Measurements from ENCODE around the gene IGSF23. TPM values are rescaled to one million over a fixed set of nuclear protein-coding genes. Genes with fewer than 3 reads are reported as not detected.

The IGSF23 gene
- total and polyA plus RNA-seq, 2 of the 13 experiments (the other 11 are each of a cell fraction or from before 2014, with no cell fraction given), result 2.3 to 8.8 TPM

DNA sequence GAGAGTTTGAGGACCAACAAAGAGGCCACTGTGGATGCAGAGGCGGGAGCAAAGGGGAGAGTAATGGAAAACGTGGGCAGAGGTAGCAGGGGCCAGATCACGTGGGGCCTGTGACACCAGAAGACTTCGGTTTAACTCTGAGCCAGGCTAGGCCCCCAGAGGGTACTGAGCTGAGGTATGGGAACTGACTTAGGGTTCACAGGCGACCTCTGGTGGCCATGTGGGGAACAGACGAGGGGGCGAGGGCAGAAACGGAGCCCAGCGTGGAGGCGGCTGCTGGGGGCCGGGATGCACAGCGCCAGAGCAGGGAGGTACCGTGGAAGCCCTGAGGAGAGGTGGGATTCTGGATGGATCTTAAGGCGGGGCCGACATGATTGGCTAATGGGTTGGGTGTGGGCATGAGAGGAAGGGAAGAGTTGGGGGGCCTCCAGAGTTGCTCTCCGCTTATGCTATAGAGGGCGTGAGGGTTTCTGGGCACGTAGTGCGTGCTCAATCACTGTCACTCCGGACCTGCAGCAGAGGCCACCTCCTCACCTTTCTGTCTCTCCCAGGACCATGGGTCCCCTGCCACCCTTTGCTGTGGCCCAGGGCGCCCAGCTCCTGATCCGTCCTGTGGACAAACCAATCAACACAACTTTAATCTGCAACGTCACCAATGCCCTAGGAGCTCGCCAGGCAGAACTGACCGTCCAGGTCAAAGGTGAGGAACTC, 44.0 kb downstream of the IGSF23 start (continued):
- TF ChIP-seq CBFB (CRISPR knock-in tag; IDR thresholded peaks at IDR 0.05) (no peak), PRMT3 (CRISPR knock-in tag; IDR thresholded peaks at IDR 0.05; ENCODE audit: borderline replicate concordance, low read depth) (no peak), TMF1 (CRISPR knock-in tag; IDR thresholded peaks at IDR 0.05; ENCODE audit: low read depth) (no peak), ZNF674 (CRISPR knock-in tag; IDR thresholded peaks at IDR 0.05; ENCODE audit: low read depth) (no peak), ARID2 (CRISPR knock-in tag; IDR thresholded peaks at IDR 0.05; ENCODE audit: borderline replicate concordance) (no peak), ZNF225 (CRISPR knock-in tag; IDR thresholded peaks at IDR 0.05) (no peak), ZKSCAN8 (CRISPR knock-in tag; IDR thresholded peaks at IDR 0.05; ENCODE audit: borderline replicate concordance) (no peak), CSRNP1 (CRISPR knock-in tag; IDR thresholded peaks at IDR 0.05) (no peak), ZNF687 (CRISPR knock-in tag; IDR thresholded peaks at IDR 0.05) (peak; percentile 71), ZNF576 (CRISPR knock-in tag; IDR thresholded peaks at IDR 0.05) (peak; percentile 98), GZF1 (CRISPR knock-in tag; IDR thresholded peaks at IDR 0.05) (no peak), MED8 (CRISPR knock-in tag; IDR thresholded peaks at IDR 0.05; ENCODE audit: insufficient replicate concordance) (no peak)
